AG04450 (cell line): ENCODE results near the gene DCUN1D1. TPM values are rescaled to one million over a fixed set of nuclear protein-coding genes. Genes with fewer than 3 reads are reported as not detected.

ENCODE experiments used
- CTCF ChIA-PET: fragments of 300-600, 350-600 bp; formaldehyde crosslinking; extraction: SDS; loops from one replicate; lab custom pipeline; 2022; ENCODE audit warnings: antibody characterized with exemption, inconsistent platforms; lab: Charles Lee
- POLR2A ChIA-PET: fragments of 350-600 bp; formaldehyde crosslinking; extraction: SDS; loops from one replicate; lab custom pipeline; 2021; ENCODE audit warnings: antibody characterized with exemption, inconsistent platforms; lab: Yijun Ruan, JAX
- DNase-seq: peaks from one replicate; pipeline ENCODE4 v3.0.0-alpha.2; 2011; ENCODE audit warnings: low read depth, low spot score
- H3K27ac ChIP-seq: one replicate; pipeline ENCODE4 v1.5.1; 2012; ENCODE audit warnings: low read depth, low read length, control low read depth
- H3K27me3 ChIP-seq: one replicate; pipeline ENCODE4 v1.6.0; 2012; ENCODE audit warnings: low read length; ENCODE audit not compliant: control insufficient read depth, insufficient read depth
- H3K4me3 ChIP-seq: 2 replicates; pipeline ENCODE4 v1.5.1; 2011; ENCODE audit warnings: mild to moderate bottlenecking, low read depth, low read length, control low read depth
- H3K9me3 ChIP-seq: 2 replicates; pipeline ENCODE4 v1.5.1; 2012; ENCODE audit warnings: low read length; ENCODE audit not compliant: control insufficient read depth, insufficient read depth
- polyA plus RNA-seq: library from polyadenylated mRNA; depleted of rRNA; stranded (reverse); fragments of >200 nt; gene quantifications from 2 replicates; pipeline ENCODE4 v1.2.3, GENCODE V29; 2011
- TF ChIP-seq, protein P1 (sequence below): IDR thresholded peaks from 2 replicates; pipeline ENCODE4 v1.5.1; 2011; ENCODE audit warnings: low read depth, low read length, control low read depth, inconsistent platforms

The DCUN1D1 gene
- polyA plus RNA-seq, 1 experiment: 34.8 TPM

DNA sequence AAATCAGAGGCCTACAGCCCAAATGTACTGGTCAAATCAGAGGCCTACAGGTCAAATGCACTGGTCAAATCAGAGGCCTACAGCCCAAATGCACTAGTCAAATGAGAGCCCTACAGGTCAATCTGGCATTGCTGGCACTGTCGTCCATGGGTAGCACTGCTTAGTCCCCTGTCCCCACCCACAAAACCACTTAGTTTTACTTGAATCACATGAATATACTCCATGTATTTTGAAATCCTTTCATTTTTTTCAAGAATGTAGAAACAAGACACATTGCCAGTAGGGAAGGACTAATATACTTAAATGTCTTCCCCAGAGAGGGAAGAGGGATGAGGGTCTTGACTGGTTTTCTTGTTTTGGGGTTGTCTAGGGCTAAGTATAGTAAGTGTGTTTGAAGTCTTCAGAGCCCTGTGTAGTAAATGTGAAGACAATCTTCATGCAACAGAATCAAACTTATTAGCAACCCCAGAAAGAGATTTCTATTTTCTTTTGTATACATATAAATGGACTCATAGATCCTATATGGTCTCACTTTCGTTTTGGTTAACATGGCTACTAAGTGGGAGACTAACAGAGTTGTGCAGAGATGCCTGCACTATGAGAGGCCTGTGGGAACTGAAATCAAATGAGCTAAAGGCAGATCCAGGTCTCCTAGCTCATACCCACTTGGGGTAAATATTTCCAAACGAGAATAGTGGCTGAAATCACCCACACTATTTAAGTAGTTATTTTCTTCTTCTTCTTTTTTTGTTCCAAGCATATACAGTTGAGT is 38.3 kb upstream of the DCUN1D1 start:
- TF ChIP-seq, protein P1, sequence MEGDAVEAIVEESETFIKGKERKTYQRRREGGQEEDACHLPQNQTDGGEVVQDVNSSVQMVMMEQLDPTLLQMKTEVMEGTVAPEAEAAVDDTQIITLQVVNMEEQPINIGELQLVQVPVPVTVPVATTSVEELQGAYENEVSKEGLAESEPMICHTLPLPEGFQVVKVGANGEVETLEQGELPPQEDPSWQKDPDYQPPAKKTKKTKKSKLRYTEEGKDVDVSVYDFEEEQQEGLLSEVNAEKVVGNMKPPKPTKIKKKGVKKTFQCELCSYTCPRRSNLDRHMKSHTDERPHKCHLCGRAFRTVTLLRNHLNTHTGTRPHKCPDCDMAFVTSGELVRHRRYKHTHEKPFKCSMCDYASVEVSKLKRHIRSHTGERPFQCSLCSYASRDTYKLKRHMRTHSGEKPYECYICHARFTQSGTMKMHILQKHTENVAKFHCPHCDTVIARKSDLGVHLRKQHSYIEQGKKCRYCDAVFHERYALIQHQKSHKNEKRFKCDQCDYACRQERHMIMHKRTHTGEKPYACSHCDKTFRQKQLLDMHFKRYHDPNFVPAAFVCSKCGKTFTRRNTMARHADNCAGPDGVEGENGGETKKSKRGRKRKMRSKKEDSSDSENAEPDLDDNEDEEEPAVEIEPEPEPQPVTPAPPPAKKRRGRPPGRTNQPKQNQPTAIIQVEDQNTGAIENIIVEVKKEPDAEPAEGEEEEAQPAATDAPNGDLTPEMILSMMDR: no peak
- Histone ChIP-seq H3K27ac (no peak overlapping the region), H3K9me3 (no peaks in the 10 kb centered on the region), H3K4me3 (no peak overlapping the region), H3K27me3 (no peaks in the 10 kb centered on the region)
- DNase-seq: no peak
- CTCF ChIA-PET: interaction anchor here (0.7 kb wide), 1 partner anchor 105 kb away, joined by 3 read pairs; no protein-coding TSS in a partner anchor
- POLR2A ChIA-PET: no interaction called here

DNA sequence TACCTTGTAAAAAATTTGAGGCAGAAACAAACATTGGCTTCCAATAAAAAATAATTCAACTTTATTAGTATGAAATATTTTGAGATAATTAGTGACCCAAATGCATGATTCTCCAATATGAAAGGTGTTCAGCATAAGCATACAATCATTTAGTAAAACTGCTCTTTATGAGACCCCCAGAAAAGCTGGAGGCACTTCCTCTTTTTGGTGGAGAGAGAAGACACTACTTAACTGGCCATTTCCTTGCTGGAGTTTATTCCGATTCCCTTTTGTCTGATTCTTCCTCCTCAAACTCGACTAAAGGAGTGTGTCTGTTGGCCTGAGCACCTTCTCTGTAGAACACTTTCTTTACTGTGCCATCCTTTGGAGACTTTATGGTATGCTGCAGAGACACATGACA is 34.8 kb upstream of the DCUN1D1 start:
- no peak overlapping the region for H3K27ac ChIP-seq
- H3K27me3 ChIP-seq: no peaks in the 10 kb centered on the region
- POLR2A ChIA-PET: interaction anchor here (0.7 kb wide), 1 partner anchor 89 kb away, joined by 4 read pairs; no protein-coding TSS in a partner anchor
- CTCF ChIA-PET: no interaction called here
- no peaks in the 10 kb centered on the region for H3K9me3 ChIP-seq
- TF ChIP-seq, protein P1: no peak
- H3K4me3 ChIP-seq: no peak overlapping the region
- DNase-seq: no peak

DNA sequence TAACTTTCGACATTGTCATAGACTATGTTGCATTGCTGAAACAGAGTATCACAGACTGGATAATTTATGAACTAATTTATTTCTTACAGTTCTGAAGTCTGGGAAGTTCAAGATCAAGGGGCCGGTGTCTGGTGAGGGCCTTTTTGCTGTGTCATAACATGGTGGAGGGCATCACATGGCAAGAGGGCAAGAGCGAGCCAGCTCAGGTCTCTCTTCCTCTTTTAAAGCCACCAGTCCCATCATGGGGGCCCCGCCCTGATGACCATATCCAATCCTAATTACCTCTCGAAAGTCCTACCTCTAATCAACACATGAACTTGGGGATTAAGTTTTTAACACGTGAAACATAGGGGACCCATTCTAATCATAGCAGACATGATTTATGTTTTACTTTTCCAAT is 33.5 kb upstream of the DCUN1D1 start:
- TF ChIP-seq, protein P1: no peak
- Histone ChIP-seq H3K27me3 (no peaks in the 10 kb centered on the region), H3K9me3 (no peaks in the 10 kb centered on the region), H3K4me3 (no peak overlapping the region), H3K27ac (no peak overlapping the region)
- DNase-seq: no peak
- POLR2A ChIA-PET: no interaction called here
- CTCF ChIA-PET: no interaction called here

DNA sequence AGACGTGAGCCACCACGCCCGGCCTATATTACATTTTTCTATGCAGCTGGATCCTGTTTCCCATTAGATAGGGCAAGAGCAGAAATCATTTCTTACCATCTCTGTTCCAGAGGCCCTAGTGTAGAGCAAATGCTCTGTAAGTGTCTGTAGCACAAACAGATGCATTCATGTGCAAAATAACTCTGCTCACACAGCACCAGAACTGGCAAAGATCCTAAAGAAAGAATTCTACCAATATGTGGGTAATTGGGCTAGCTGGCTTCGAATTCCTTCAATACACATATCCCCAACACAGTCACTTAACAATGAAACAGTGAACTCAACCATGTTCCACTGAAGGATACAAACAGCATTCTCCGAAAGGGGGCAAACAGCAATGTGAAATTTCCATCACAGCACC is 32.7 kb upstream of the DCUN1D1 start:
- TF ChIP-seq, protein P1: no peak
- no peak for DNase-seq
- no peak overlapping the region for H3K27ac ChIP-seq
- ChIA-PET POLR2A (no interaction called here), CTCF (no interaction called here)
- no peak overlapping the region for H3K4me3 ChIP-seq
- no peaks in the 10 kb centered on the region for H3K9me3 ChIP-seq
- no peaks in the 10 kb centered on the region for H3K27me3 ChIP-seq

DNA sequence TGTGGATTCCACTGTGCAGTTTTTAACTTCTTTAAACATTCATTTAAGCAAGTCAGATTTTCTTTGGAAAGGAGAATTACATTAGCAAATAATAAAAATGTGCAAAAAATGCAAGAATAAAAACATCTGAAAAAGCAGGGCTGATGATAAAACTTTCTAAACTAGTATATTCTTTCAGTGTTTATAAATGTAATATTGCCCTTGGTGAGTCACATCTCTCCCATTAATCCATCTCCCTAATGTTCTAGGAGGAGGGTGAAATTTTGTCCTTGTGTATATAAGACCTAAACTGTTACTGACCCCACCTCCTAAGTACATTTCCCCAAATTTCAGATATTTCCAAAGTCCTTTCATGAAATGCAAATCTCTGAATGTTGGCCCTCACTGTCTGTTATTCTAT is 28.5 kb upstream of the DCUN1D1 start:
- DNase-seq: no peak
- POLR2A ChIA-PET: no interaction called here
- H3K27ac ChIP-seq: no peak overlapping the region

More for the DNA sequence above, 28.5 kb upstream of the DCUN1D1 start:
- H3K27me3 ChIP-seq: no peaks in the 10 kb centered on the region
- no peaks in the 10 kb centered on the region for H3K9me3 ChIP-seq
- TF ChIP-seq, protein P1: no peak
- H3K4me3 ChIP-seq: no peak overlapping the region
- CTCF ChIA-PET: no interaction called here
